Loucy (cell line): Measurements from ENCODE around the gene POGLUT2.

Experiments used
- EZH2phosphoT487 ChIP-seq: fragments of 200-600 bp; IDR thresholded peaks from 2 replicates; pipeline ENCODE4 v1.6.1; 2018; ENCODE audit warnings: antibody characterized with exemption, mild to moderate bottlenecking, moderate library complexity, borderline replicate concordance
- TF ChIP-seq, protein P1 (sequence below): fragments of 200-600 bp; sonication (generic); conservative IDR thresholded peaks from 2 replicates; pipeline ENCODE4 v1.5.1; 2014; ENCODE audit warnings: mild to moderate bottlenecking, antibody characterized with exemption, low read length

DNA sequence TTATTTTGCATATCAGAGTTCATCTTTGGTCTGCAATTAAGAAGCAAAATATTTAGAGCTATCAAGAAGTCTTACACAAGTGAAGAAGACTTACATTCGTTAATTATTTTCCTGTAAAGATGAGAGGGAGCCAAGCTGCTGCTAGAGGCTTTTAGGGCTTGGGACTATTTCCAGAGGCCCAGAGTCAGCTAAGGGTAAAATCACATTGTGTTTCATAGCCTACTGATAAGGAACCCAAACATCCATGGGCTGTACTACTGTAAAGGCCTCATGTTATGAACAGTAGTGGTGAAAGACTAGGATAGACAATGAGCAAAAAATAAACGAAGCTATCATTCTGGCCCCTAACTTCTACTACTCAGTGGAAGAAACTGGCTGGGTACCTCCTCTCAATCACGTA, 14.3 kb downstream of the POGLUT2 start:
- TF ChIP-seq, protein P1, sequence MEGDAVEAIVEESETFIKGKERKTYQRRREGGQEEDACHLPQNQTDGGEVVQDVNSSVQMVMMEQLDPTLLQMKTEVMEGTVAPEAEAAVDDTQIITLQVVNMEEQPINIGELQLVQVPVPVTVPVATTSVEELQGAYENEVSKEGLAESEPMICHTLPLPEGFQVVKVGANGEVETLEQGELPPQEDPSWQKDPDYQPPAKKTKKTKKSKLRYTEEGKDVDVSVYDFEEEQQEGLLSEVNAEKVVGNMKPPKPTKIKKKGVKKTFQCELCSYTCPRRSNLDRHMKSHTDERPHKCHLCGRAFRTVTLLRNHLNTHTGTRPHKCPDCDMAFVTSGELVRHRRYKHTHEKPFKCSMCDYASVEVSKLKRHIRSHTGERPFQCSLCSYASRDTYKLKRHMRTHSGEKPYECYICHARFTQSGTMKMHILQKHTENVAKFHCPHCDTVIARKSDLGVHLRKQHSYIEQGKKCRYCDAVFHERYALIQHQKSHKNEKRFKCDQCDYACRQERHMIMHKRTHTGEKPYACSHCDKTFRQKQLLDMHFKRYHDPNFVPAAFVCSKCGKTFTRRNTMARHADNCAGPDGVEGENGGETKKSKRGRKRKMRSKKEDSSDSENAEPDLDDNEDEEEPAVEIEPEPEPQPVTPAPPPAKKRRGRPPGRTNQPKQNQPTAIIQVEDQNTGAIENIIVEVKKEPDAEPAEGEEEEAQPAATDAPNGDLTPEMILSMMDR, result no peak
- no peak for TF ChIP-seq EZH2phosphoT487
